Stomach smooth muscle (tissue), 2 donors: ENCODE results near the gene RO60.

Experiments
- H3K27ac ChIP-seq: one replicate; pipeline ENCODE4 v1.7.0; 2013; ENCODE audit warnings: mild to moderate bottlenecking, low read length, inconsistent platforms
- H3K27me3 ChIP-seq, 2 donors: one replicate each; pipeline ENCODE4 v1.7.0; 2013; ENCODE audit warnings: low read length in 2 of 2; ENCODE audit not compliant: insufficient read depth in 2 of 2, control insufficient read depth in 1 of 2
- H3K36me3 ChIP-seq, 2 donors: one replicate each; pipeline ENCODE4 v1.7.0; 2013; ENCODE audit warnings: low read length in 2 of 2; ENCODE audit not compliant: control insufficient read depth in 2 of 2, insufficient read depth in 2 of 2
- H3K4me1 ChIP-seq: one replicate; pipeline ENCODE4 v1.7.0; 2013; ENCODE audit warnings: low read length; ENCODE audit not compliant: control insufficient read depth, insufficient read depth
- H3K4me3 ChIP-seq, 2 donors: one replicate each; pipeline ENCODE4 v1.7.0; 2013; ENCODE audit warnings: low read length in 2 of 2
- H3K9ac ChIP-seq, 2 donors: one replicate each; pipeline ENCODE4 v1.7.0; 2013; ENCODE audit warnings: low read length in 2 of 2, mild to moderate bottlenecking in 1 of 2
- H3K9me3 ChIP-seq, 2 donors: one replicate each; pipeline ENCODE4 v1.7.0; 2013; ENCODE audit warnings: low read length in 2 of 2; ENCODE audit not compliant: control insufficient read depth in 2 of 2
- donor health status: healthy.
- donor health status: Pancreatic carcinoma.

The RO60 gene

DNA sequence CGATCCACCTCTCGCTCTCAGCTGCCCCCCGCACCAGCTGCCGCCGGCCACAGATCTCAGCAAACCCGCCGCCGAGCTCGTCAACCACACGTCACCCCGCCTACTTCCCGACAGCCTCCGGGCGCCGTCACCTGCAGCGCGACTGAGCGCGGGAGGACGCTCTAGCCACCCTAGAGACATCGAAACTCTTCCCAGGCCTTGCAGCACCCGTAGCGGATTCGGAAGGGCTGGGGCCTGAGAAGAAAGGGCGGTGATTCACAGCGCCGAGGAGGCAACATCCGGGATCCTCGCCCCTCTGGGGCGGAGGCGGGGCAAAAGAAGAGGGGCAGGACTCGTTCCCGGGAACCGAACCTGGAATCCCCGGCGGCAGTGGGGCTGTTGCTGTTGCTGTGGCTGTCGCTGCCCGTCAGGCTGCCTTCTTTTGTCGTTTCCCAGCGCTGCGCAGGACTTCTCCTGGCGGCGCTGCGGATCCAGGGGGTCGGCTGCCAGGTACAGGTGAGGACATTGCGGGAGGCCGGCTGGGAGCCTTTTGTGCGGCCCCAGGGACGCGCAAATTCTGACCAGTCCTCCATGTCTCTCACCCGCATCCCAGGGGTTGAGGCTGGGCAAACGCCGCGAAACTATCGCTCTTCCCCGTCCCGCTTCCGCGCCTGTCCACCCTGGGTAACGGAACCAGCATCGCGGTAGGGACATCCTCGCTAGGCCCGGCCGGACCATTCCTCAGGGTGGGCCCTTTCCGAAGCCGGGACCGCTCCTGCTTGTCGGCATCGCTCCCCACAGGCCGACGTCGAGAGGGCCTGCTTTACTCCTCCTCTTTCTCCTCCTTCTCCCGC, at the start of gene RO60, which contains the start of gene UCHL5:
Gene RO60, plus strand, starts transcription at position 331 of the 833 bp plus-strand sequence. CDS start 9,443 bp downstream, outside the sequence.
Gene UCHL5, minus strand, starts transcription at position 79 of the 833 bp plus-strand sequence. CDS start 100 bp downstream, outside the sequence.
- Histone ChIP-seq H3K9me3 (no peaks in the 10 kb centered on the region), H3K9ac (peak within 1 kb of the TSS; percentile 89 to 96), H3K27me3 (no peaks in the 10 kb centered on the region), H3K36me3 (no peaks in the 10 kb centered on the region), H3K4me3 (peak within 1 kb of the TSS; percentile 89 to 90), H3K4me1 (peaks cover 18% of the 10 kb centered on the region), H3K27ac (peak within 1 kb of the TSS; percentile 98)

DNA sequence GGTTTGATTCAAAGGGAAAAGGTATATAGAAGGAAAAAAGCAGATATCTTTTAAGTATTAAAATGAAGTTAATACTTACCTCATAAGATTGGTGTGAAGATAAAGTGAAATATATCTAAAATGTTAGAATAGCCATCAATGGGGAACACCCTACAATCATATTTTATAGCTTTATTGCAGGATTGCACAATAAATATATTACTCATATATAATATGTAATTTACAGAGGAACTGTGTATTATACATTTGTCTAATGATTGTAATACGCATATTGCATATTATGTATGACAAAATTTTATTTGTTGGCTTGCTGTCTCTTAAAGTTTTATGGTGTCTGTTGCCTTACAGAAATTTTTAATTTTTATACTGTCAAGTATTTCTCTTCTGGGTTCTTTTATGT, 48.0 kb upstream of the RO60 start:
- no peak overlapping the region for H3K27ac ChIP-seq
- H3K9ac ChIP-seq = no peak overlapping the region
- no peaks in the 10 kb centered on the region for H3K9me3 ChIP-seq
- H3K4me3 ChIP-seq = no peak overlapping the region
- H3K4me1 ChIP-seq = no peaks in the 10 kb centered on the region
- no peaks in the 10 kb centered on the region for H3K27me3 ChIP-seq
- no peaks in the 10 kb centered on the region for H3K36me3 ChIP-seq

- H3K27me3 ChIP-seq = no peaks in the 10 kb centered on the region
- no peak overlapping the region for H3K27ac ChIP-seq
Measured at GRCh38 chr1:193013005-193013404, 46.4 kb upstream of the RO60 start.

DNA sequence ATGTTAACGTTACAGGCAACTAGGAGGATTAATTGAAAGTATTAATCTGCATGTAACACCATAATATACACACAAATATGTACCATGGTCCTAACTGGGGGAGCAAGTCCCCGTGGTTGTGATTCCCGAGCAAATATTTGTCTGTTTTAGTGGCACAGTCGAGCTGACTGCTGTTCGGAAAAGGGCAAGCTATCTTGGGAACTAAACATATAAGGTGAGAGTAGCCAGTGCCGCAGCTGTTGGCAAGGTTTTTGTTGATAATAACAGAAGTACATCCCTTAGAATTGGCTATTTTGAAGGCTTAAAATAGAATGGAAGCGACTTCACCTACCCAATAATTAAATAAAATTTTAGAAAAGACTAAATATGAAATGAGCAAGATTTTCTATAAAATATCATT, 45.7 kb upstream of the RO60 start:
- Histone ChIP-seq H3K27me3 (no peaks in the 10 kb centered on the region), H3K9me3 (no peaks in the 10 kb centered on the region), H3K4me3 (peak overlapping the region in 1 of 2 donors; percentile 50), H3K9ac (no peak overlapping the region), H3K4me1 (no peaks in the 10 kb centered on the region), H3K36me3 (no peaks in the 10 kb centered on the region), H3K27ac (no peak overlapping the region)

More at GRCh38 chr1:193013005-193013404, 46.4 kb upstream of the RO60 start:
- Histone ChIP-seq H3K9ac (no peak overlapping the region), H3K9me3 (no peaks in the 10 kb centered on the region), H3K4me3 (no peak overlapping the region), H3K4me1 (no peaks in the 10 kb centered on the region), H3K36me3 (no peaks in the 10 kb centered on the region)

DNA sequence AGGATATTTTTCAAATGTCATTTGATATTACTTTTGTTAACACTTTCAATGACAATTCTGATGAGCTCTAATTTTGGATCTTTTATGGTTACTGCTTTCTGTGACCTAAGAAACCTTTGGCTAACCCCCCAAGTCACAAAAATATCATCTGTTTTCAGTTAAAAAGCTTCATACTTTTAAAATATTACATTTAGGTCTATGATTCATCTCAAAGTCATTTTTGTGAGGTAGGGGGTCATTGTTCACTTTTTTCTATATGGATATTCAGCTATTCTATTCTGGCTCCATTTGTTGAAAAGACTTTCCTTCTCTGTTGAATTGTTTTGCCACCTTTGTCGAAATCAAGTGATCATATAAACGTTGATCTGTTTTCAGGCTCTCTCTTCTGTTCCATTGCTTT, 45.0 kb upstream of the RO60 start:
- no peak overlapping the region for H3K27ac ChIP-seq
- H3K4me1 ChIP-seq = peaks cover 4% of the 10 kb centered on the region
- H3K27me3 ChIP-seq = no peaks in the 10 kb centered on the region

DNA sequence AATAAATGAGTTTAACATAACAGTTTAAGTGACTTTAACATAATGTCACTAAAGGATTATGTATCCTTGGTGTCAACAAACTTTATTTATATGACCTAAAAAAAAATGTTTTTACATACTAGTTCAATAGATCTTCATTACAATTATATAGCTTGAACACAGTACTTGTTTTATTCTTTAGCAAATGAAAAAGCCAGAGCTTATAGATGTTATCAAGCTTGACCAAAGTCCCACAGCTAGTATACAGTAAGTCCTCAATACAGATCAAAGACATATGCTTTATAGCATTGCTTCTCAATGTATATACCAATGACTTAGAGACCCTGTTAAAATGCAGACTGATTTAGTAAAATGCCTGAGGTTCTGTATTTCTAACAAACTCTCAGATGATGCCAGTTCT, 42.6 kb upstream of the RO60 start:
- H3K27me3 ChIP-seq = no peaks in the 10 kb centered on the region
- H3K36me3 ChIP-seq = no peaks in the 10 kb centered on the region
- no peak overlapping the region for H3K27ac ChIP-seq

More for the DNA sequence above, 45.0 kb upstream of the RO60 start:
- H3K9ac ChIP-seq = no peak overlapping the region
- H3K4me3 ChIP-seq = no peak overlapping the region
- H3K9me3 ChIP-seq = no peaks in the 10 kb centered on the region
- H3K36me3 ChIP-seq = no peaks in the 10 kb centered on the region

GRCh38 chr1:193019442-193020026, 39.9 kb upstream of the RO60 start:
- Histone ChIP-seq H3K36me3 (no peaks in the 10 kb centered on the region), H3K4me1 (peaks cover 4% of the 10 kb centered on the region), H3K9ac (no peak overlapping the region), H3K4me3 (peak overlapping the region in 1 of 2 donors; percentile 9), H3K27ac (no peak overlapping the region), H3K27me3 (no peaks in the 10 kb centered on the region), H3K9me3 (no peaks in the 10 kb centered on the region)

More for the DNA sequence above, 42.6 kb upstream of the RO60 start:
- Histone ChIP-seq H3K9ac (no peak overlapping the region), H3K9me3 (no peaks in the 10 kb centered on the region), H3K4me3 (no peak overlapping the region), H3K4me1 (peaks cover 4% of the 10 kb centered on the region)

DNA sequence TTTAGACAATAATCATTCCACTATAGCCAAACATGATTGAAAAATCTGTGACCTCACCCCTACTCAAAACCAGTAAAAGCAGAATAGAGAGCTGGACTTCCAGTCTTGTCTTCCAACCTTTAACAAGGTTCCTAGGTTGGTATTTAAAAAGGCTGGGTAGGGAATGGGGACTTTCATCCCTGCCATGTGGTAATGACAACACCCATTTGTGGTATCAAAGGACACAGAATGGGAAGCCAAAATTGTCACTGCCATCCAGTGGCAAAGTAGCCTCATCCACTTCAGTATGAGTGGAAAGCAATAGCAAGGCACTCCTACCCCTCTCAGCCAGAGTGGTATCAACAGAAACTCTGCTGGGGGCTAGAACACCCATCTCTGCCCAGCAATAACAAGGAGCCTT, 34.2 kb upstream of the RO60 start:
- H3K27me3 ChIP-seq = no peaks in the 10 kb centered on the region
- H3K36me3 ChIP-seq = no peaks in the 10 kb centered on the region
- no peak overlapping the region for H3K27ac ChIP-seq
- H3K9ac ChIP-seq = no peak overlapping the region
- no peaks in the 10 kb centered on the region for H3K9me3 ChIP-seq
- H3K4me1 ChIP-seq = no peaks in the 10 kb centered on the region
- no peak overlapping the region for H3K4me3 ChIP-seq

DNA sequence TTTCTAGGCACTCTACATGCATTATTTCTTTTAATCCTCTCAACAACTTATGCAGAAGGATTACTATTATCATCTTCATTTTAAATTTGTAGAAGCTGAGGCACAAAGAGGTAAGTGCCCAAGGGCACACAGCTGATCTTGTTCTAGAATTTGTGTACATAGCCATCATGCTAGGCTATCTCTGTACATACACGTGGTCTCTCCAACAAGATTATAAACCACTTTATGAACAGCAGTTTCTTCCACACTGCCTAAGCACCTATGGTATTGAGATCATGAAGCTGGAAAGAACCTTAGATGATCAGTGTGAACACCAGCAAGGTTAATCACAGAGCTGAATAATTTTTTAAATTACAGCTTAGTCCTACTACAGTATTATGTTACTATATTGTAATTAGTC, 29.1 kb upstream of the RO60 start:
- Histone ChIP-seq H3K4me3 (no peak overlapping the region), H3K4me1 (no peaks in the 10 kb centered on the region), H3K27ac (no peak overlapping the region), H3K9me3 (no peaks in the 10 kb centered on the region), H3K27me3 (no peaks in the 10 kb centered on the region), H3K36me3 (no peaks in the 10 kb centered on the region), H3K9ac (no peak overlapping the region)

GRCh38 chr1:193031431-193031830, 28.0 kb upstream of the RO60 start:
- Histone ChIP-seq H3K4me3 (no peak overlapping the region), H3K4me1 (no peaks in the 10 kb centered on the region), H3K36me3 (no peaks in the 10 kb centered on the region), H3K9ac (no peak overlapping the region), H3K27ac (no peak overlapping the region), H3K27me3 (no peaks in the 10 kb centered on the region), H3K9me3 (no peaks in the 10 kb centered on the region)
